ENCODE results near the gene LRRN3.

Gene LRRN3

GRCh38 chr7:111057066-111057465 lies 33.9 kb upstream of the LRRN3 start:
- Histone ChIP-seq H3K4me1 (no peaks in the 10 kb centered on the region), H3K36me3 (no peaks in the 10 kb centered on the region), H3K27ac (no peak overlapping the region), H3K27me3 (no peaks in the 10 kb centered on the region), H3K4me3 (no peak overlapping the region), H3K9me3 (no peaks in the 10 kb centered on the region)
- no peak for DNase-seq
- intact Hi-C loops (cut with DNase I; ENCODE audit: low total_unique reads), result no loop called here
- no peak for TF ChIP-seq CTCF (IDR thresholded peaks at IDR 0.05)

- Histone ChIP-seq H3K27me3 (no peaks in the 10 kb centered on the region), H3K4me3 (no peak overlapping the region), H3K9me3 (no peaks in the 10 kb centered on the region), H3K36me3 (no peaks in the 10 kb centered on the region), H3K27ac (no peak overlapping the region), H3K4me1 (no peaks in the 10 kb centered on the region)
- DNase-seq, result no peak
- no peak for TF ChIP-seq CTCF (IDR thresholded peaks at IDR 0.05)
- intact Hi-C loops (cut with DNase I; ENCODE audit: low total_unique reads), result no loop called here
Observed at GRCh38 chr7:111059833-111060232, 31.1 kb upstream of the LRRN3 start.

GRCh38 chr7:111063166-111063565 lies 27.8 kb upstream of the LRRN3 start:
- Histone ChIP-seq H3K4me1 (peaks cover 0 to 12% (median 0%) of the 10 kb centered on the region in 4 donors), H3K27ac (no peak overlapping the region), H3K9me3 (no peaks in the 10 kb centered on the region), H3K36me3 (no peaks in the 10 kb centered on the region), H3K4me3 (no peak overlapping the region), H3K27me3 (no peaks in the 10 kb centered on the region)
- DNase-seq, result no peak
- intact Hi-C loops (cut with DNase I; ENCODE audit: low total_unique reads), result no loop called here
- TF ChIP-seq CTCF (IDR thresholded peaks at IDR 0.05), result no peak

GRCh38 chr7:111067251-111067650 lies 23.7 kb upstream of the LRRN3 start:
- Histone ChIP-seq H3K36me3 (no peaks in the 10 kb centered on the region), H3K27ac (no peak overlapping the region), H3K4me1 (peaks cover 0 to 47% (median 0%) of the 10 kb centered on the region in 4 donors), H3K9me3 (no peaks in the 10 kb centered on the region), H3K27me3 (no peaks in the 10 kb centered on the region), H3K4me3 (no peak overlapping the region)
- no peak for DNase-seq
- TF ChIP-seq CTCF (IDR thresholded peaks at IDR 0.05), result no peak
- intact Hi-C loops (cut with DNase I; ENCODE audit: low total_unique reads), result no loop called here

- no peak for TF ChIP-seq CTCF (IDR thresholded peaks at IDR 0.05)
- intact Hi-C loops (cut with DNase I; ENCODE audit: low total_unique reads), result no loop called here
Observed at GRCh38 chr7:111067682-111068081, 23.2 kb upstream of the LRRN3 start.

GRCh38 chr7:111068618-111069017 lies 22.3 kb upstream of the LRRN3 start:
- Histone ChIP-seq H3K4me3 (no peak overlapping the region), H3K27ac (no peak overlapping the region), H3K36me3 (no peaks in the 10 kb centered on the region), H3K27me3 (no peaks in the 10 kb centered on the region), H3K4me1 (peaks cover 0 to 53% (median 0%) of the 10 kb centered on the region in 4 donors), H3K9me3 (no peaks in the 10 kb centered on the region)
- DNase-seq, result no peak
- TF ChIP-seq CTCF (IDR thresholded peaks at IDR 0.05), result no peak
- intact Hi-C loops (cut with DNase I; ENCODE audit: low total_unique reads), result no loop called here

More at GRCh38 chr7:111067682-111068081, 23.2 kb upstream of the LRRN3 start:
- Histone ChIP-seq H3K27ac (no peak overlapping the region), H3K36me3 (no peaks in the 10 kb centered on the region), H3K4me1 (peaks cover 0 to 51% (median 0%) of the 10 kb centered on the region in 4 donors), H3K4me3 (no peak overlapping the region), H3K27me3 (no peaks in the 10 kb centered on the region), H3K9me3 (no peaks in the 10 kb centered on the region)
- no peak for DNase-seq
